Urinary bladder (tissue), 4 donors: Measurements from ENCODE around the gene C11orf68. TPM values are rescaled to one million over a fixed set of nuclear protein-coding genes. Genes with fewer than 3 reads are reported as not detected.

ENCODE experiments used
- DNase-seq: peaks from one replicate; pipeline ENCODE4 v3.0.0-alpha.2; 2015; ENCODE audit errors: extremely low spot score
- H3K27ac ChIP-seq: one replicate; pipeline ENCODE4 v1.5.1; 2013; ENCODE audit warnings: low read depth, mild to moderate bottlenecking, moderate library complexity
- H3K36me3 ChIP-seq: one replicate; pipeline ENCODE4 v1.6.1; 2013; ENCODE audit warnings: mild to moderate bottlenecking, moderate library complexity; ENCODE audit not compliant: insufficient read depth
- H3K4me1 ChIP-seq: one replicate; pipeline ENCODE4 v1.6.1; 2013; ENCODE audit warnings: mild to moderate bottlenecking, moderate library complexity; ENCODE audit not compliant: insufficient read depth
- H3K4me3 ChIP-seq: one replicate; pipeline ENCODE4 v1.5.1; 2013; ENCODE audit warnings: low read depth, low read length
- WGBS: extraction: QIAGEN DNeasy Blood & Tissue Kit; methylation state at CpG from one replicate; pipeline ENCODE4 v1.1.7; 2013; 5-methylcytosine and 5-hydroxymethylcytosine counted together
- polyA plus RNA-seq: library from polyadenylated mRNA; stranded (reverse); fragments of 200-250 nt; gene quantifications from one replicate; pipeline ENCODE4 v1.2.3, GENCODE V29; 2013
- total RNA-seq: library from RNA; depleted of rRNA; stranded (reverse); fragments of >200 nt; gene quantifications from one replicate; pipeline ENCODE4 v1.2.3, GENCODE V29; 2014
- donor health status: healthy with polysubstance abuse.
- donor health status: healthy.

The C11orf68 gene
- total and polyA plus RNA-seq, 2 donors = 11.8 to 65.9 TPM

GRCh38 chr11:65885808-65886536, 32.9 kb downstream of the C11orf68 start:
- WGBS = 91% methylated on average over 12 of the region's 12 CpGs
- H3K4me3 ChIP-seq = no peak overlapping the region
- H3K27ac ChIP-seq = no peak overlapping the region
- DNase-seq = no peak
- no peaks in the 10 kb centered on the region for H3K4me1 ChIP-seq
- H3K36me3 ChIP-seq = no peaks in the 10 kb centered on the region

DNA sequence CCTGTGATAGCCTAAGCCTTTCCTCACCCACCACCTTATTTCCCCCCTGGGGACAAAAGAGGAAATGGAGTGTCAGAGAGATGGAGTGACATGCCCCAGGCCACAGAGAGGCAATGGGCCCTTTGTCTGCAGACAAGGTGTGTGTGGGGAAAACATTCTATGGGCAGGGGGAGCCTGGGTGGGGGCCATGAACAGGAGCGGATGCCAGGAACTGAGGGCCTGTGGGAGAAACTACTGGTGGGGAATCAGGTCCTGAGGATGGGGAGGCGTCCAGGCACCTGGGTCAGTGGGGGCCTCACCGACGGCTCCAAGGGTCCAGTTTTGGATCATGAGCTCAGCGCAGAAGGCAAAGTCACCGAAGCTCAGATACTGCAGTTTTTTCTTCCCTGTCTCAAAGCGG, 33.6 kb downstream of the C11orf68 start:
- no peak overlapping the region for H3K4me3 ChIP-seq
- H3K27ac ChIP-seq = no peak overlapping the region
- H3K36me3 ChIP-seq = no peaks in the 10 kb centered on the region
- WGBS = 90% methylated on average over 7 of the region's 7 CpGs
- no peaks in the 10 kb centered on the region for H3K4me1 ChIP-seq
- DNase-seq = no peak

- Histone ChIP-seq H3K27ac (no peak overlapping the region), H3K36me3 (no peaks in the 10 kb centered on the region), H3K4me3 (no peak overlapping the region), H3K4me1 (no peaks in the 10 kb centered on the region)
- 26% methylated on average over 9 of the region's 9 CpGs for WGBS
- DNase-seq = no peak
These were observed 34.2 kb downstream of the C11orf68 start for GRCh38 chr11:65884716-65885092.

DNA sequence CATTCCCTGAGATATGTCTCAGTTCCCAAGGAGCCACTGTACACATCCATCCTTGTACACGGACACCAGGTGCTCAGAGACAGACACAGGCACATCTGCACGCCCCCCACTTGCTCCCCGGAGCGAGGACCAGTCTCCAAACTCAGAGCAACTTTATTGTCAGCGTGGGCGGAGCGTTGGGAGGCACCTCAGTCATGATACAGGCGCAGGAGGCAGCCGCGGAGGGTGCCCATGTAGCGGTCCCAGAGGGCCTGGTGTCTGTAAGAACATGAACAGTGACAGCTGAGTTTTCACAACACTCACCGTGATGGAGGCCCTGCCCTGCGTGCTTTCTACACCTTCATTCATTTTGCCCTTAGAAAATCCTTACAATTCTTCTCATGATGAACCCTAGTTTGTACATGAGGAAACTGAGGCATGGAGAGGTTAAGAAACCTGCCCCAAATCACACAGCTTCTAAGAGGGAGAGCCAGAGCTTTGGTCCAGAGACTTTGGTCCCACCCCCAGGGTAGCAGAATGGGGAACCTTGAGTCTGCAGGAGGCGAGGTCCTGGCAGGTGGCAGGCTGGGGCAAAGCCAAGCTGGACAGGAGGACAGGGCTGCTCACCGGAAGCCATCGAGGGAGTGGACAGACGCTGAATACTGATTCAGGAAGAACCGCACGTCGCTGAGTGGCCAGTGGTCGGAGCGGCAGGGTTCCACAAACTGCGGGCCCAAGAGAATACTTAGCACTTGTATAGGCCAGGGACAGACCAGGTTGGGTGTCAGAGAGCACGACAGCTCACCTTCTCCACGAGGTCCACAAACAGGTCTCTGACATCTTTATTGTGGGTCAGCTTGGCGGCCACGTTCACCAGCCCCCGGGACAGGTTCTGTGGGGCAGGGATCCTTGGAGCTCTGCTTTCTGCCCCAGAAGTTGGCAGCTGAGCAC, 34.8 kb downstream of the C11orf68 start:
- Histone ChIP-seq H3K27ac (no peak overlapping the region), H3K4me1 (no peaks in the 10 kb centered on the region), H3K4me3 (no peak overlapping the region), H3K36me3 (no peaks in the 10 kb centered on the region)
- DNase-seq = no peak
- 85% methylated on average over 28 of the region's 28 CpGs for WGBS

DNA sequence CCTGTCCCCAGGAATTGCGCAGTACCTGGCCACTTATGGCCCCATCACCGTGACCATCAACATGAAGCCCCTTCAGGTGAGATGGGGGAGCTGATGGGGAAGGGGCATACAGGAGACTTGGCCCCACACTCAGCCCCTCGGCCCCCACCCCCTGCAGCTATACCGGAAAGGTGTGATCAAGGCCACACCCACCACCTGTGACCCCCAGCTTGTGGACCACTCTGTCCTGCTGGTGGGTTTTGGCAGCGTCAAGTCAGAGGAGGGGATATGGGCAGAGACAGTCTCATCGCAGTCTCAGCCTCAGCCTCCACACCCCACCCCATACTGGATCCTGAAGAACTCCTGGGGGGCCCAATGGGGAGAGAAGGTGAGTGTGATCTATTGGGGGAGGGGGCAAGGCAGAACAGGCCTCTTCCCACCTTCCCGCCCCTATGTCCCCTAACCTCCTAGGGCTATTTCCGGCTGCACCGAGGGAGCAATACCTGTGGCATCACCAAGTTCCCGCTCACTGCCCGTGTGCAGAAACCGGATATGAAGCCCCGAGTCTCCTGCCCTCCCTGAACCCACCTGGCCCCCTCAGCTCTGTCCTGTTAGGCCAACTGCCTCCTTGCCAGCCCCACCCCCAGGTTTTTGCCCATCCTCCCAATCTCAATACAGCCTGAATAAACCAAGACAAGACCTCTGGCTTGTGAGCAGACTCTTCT, 35.7 kb downstream of the C11orf68 start:
- H3K27ac ChIP-seq = no peak overlapping the region
- no peaks in the 10 kb centered on the region for H3K36me3 ChIP-seq
- H3K4me3 ChIP-seq = no peak overlapping the region
- H3K4me1 ChIP-seq = no peaks in the 10 kb centered on the region
- no peak for DNase-seq
- WGBS = 93% methylated on average over 13 of the region's 13 CpGs

- Histone ChIP-seq H3K4me1 (no peaks in the 10 kb centered on the region), H3K36me3 (no peaks in the 10 kb centered on the region), H3K4me3 (no peak overlapping the region), H3K27ac (no peak overlapping the region)
- 90% methylated on average over 30 of the region's 30 CpGs for WGBS
- DNase-seq = no peak
These were observed 36.5 kb downstream of the C11orf68 start for GRCh38 chr11:65882120-65883057.

GRCh38 chr11:65880844-65881421, 37.9 kb downstream of the C11orf68 start:
- DNase-seq = no peak
- Histone ChIP-seq H3K4me3 (no peak overlapping the region), H3K36me3 (no peaks in the 10 kb centered on the region), H3K27ac (no peak overlapping the region), H3K4me1 (no peaks in the 10 kb centered on the region)
- WGBS = 73% methylated on average over 7 of the region's 7 CpGs

DNA sequence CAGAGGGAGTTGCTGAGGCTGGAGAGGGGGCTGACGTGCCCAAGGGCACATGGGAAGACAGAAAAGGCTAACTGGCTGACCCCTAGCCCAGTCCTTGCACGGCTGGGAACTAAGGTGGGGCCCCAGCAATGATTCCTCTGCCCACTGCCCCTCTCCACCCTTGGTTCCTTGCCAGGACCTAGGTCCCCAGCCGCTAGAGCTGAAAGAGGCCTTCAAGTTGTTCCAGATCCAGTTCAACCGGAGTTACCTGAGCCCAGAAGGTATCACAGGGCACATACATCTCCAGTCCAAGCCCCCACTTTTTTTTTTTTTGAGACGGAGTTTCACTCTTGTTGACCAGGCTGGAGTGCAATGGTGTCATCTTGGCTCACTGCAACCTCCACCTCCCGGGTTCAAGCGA, 38.8 kb downstream of the C11orf68 start:
- peak overlapping the region; percentile 10 for H3K4me3 ChIP-seq
- WGBS = 68% methylated on average over 7 of the region's 7 CpGs

DNA sequence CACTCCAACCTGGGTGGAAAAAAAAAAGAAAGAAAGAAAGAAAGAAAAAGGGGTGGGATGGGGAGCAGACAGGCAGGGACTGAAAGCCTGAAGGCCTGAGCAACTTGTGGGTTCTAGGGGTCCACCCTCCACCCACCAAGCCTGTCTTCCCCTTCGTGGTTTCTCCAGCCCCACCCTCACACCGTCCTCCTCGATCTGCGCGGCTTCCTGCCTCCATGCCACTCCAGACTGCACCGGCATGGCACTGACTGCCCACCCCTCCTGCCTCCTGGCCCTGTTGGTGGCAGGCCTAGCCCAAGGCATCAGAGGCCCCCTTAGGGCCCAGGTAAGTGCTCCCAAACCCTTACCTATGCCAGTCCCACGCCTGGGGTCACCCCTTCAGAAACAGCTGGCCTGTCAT, 39.2 kb downstream of the C11orf68 start, which contains the start of gene CTSW:
TSS of gene CTSW (plus strand) at position 221 of the 400 bp plus-strand sequence. CDS start at position 239, 18 bp downstream.
- H3K4me1 ChIP-seq = no peaks in the 10 kb centered on the region
- 56% methylated on average over 7 of the region's 7 CpGs for WGBS
- H3K36me3 ChIP-seq = no peaks in the 10 kb centered on the region
- no peak for DNase-seq
- no peak within 1 kb of the TSS for H3K27ac ChIP-seq
- peak within 1 kb of the TSS; percentile 10 for H3K4me3 ChIP-seq

More for the DNA sequence above, 38.8 kb downstream of the C11orf68 start:
- no peak for DNase-seq
- Histone ChIP-seq H3K36me3 (no peaks in the 10 kb centered on the region), H3K4me1 (no peaks in the 10 kb centered on the region), H3K27ac (no peak overlapping the region)

DNA sequence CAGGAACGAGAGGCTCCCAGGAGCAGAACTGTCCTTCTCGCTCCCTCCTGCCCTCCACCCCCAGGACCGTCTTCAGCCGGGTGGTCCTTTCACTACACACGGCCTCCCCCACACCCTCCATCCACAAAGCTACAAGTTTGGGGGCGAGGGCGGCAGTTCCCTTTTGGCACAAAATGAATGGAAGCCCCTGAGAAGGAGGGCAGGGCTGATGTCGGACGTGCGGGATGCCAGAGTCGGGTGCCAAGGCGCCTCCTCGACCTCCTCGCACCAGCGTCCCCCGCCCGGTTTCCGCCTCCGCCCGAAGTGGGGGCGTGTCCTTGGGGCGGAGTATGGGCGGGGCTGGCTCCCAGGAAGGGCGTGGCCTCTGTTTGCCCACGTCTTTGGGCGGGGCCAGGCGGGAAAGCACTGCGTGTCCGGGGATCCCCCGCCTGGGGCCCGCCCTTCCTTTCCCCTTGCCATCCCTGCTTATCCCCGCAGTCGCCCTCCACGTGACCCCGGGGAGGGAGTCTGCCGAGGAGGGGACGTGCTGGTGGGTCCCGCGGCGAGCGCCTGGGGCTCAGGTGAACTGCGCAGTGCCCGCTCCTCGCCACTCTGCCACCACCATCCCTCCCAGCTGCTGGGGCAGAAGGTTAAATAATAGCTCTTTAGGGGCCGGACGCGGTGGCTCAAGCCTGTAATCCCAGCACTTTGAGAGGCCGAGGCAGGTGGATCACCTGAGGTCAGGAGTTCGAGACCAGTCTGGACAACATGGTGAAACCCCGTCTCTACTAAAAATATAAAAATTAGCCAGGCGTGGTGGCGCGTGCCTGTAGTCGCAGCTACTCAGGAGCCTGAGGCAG, 45.3 kb downstream of the C11orf68 start:
- no peaks in the 10 kb centered on the region for H3K36me3 ChIP-seq
- peak overlapping the region; percentile 61 for H3K4me3 ChIP-seq
- peaks cover 4% of the 10 kb centered on the region for H3K4me1 ChIP-seq
- no peak for DNase-seq
- peak overlapping the region; percentile 78 for H3K27ac ChIP-seq
- 8% methylated on average over 54 of the region's 54 CpGs for WGBS

DNA sequence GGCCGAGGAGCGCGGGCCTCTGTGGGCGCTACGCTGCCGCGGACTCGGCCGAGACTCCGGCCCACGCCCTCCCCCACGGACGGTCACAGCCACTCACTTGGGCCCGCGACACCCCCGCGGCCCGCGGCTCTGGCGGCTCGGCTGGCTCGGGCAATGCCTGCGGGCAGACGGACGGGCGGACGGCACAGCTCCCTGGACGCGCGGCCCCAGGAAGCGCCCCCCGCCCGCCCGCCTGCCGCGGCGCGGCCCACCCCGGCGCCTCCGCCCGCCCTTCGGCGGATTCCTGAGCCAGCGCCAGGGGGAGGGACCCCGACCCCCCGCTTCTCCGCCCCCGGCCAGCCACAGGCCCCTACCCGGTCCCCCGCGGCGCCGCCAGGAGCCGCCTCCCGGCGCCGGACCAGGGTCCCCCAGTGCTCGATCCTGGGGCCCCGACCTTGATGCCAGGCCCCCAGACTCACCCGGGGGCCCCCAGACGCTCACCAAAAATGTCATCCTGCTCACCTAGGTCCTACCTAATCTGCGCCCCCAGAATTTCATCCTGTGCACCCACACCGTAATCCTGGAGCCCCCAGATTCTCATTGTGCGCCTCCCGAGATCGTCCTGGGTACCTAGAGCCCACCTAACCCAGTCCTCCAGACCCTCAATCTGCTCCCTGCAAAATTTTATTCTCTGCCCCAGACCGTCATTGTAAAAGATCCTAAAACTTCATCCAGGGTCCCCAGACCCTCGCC, 46.1 kb downstream of the C11orf68 start, which contains the start of gene EFEMP2:
TSS of gene EFEMP2 (minus strand) at position 215 of the 732 bp plus-strand sequence. CDS start 446 bp downstream, outside the sequence.
- H3K27ac ChIP-seq = peak within 1 kb of the TSS; percentile 91
- 3% methylated on average over 67 of the region's 69 CpGs for WGBS
- peak within 1 kb of the TSS; percentile 61 for H3K4me3 ChIP-seq
- H3K4me1 ChIP-seq = peaks cover 4% of the 10 kb centered on the region
- DNase-seq = no peak
- H3K36me3 ChIP-seq = no peaks in the 10 kb centered on the region
